Activated CD8-positive, alpha-beta memory T cell treated with anti-CD3 and anti-CD28 coated beads for 48 hours (primary cell): ENCODE data around the gene PDK2.

Source experiments
- DNase-seq, 3 experiments: peaks; one replicate each; pipeline ENCODE4 v3.0.0-alpha.2; 2020; ENCODE audit warnings: low read depth in 2 of 3, low spot score in 2 of 3

The PDK2 gene

DNA sequence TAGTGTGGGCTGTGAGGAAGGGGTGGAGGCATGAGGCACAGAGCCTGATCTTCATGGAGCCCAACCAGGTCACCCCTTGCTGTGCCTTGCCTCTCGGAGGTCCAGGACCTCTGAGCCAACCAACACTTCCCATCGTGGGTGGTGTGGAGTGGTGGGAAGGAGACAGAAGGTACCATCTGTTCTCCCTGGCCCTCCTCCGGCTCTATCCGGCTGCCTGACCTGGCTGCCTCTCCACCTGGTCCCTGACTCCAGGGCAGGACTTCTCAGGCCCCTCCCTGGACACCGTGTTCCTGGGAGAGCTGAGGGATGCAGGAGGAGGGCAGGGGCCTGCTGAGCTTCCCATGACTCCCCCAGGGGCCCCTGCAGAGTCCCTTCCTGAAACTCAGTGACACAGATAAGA, 3.9 kb downstream of the PDK2 start:
- DNase-seq: no peak

DNA sequence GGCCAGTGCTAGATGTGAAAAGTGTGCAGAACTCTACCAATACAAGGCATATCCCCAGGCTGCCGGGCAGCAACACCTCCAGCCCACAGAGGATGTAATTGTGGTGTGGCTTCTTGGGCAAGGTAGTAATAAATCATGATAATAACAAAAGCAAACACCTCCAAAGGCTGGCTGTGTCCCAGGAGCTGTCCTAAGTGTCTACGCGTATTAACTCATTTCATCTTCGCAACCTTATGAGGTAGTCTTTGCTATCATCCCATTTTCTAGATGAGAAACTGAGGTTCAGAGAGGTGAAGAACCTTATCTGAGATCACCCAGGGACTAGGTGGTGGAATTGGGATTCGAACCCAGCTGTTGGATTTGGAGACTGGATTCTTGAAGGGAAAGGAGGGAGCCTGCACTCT, 5.3 kb downstream of the PDK2 start:
- DNase-seq: no peak

DNA sequence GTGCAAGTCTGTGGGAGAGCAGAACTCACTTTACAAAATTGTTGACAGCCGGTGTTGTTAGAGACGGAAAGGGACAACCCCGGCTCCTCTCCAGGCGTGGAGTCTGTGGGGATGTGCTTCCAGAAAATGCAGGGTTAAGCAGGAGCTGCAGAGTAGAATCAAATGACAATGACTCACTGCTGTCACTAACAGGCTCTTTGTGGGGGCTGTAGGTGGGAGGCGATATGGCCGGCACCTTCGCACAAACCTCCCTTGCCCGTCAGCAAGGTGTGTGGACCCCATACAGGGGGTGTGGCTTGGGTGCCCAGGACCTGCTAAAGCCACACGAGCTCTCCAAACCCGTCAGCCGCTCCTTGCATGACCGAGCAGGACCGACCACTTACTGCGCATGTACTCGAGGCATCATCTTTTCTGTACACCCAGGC, 5.8 kb downstream of the PDK2 start:
- DNase-seq: no peak

DNA sequence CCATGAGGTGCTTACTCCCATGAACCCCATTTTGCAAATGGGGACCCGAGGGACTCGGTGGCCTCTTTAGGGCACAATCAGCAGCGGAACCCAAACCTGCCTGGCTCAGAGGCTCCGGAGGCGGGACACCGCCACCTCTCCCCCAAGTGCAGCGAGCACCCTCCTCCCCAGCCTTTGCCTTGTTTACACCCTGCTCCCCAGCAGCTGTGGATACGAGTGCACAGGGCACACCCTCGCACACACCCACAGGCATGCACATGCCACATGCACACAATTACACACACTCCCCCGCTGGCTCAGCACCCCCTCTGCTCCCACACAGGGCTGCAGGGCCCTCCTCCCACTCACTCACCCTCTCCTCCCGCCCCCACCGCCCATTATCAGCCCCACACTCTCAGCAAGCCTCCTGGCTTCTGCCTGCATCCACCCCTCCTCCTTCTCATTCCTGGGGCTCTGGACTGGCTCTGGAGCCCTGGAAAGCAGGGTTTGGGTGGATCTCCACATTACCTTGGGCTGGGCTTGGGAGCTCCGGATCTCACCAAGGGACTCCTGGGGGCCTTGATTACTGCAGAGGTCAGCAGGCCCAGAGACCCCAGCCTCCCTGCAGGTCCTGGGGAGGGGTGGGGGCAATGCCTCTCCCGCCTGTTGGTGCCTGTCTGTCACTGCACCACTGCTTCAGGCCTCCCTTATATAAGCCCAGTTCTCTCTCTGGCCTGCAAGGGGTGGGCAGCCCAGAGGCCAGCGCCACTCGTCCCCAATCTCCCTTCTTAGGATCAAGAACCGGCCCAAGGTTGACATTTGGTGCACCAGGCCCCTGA, 6.4 kb downstream of the PDK2 start:
- DNase-seq: no peak

DNA sequence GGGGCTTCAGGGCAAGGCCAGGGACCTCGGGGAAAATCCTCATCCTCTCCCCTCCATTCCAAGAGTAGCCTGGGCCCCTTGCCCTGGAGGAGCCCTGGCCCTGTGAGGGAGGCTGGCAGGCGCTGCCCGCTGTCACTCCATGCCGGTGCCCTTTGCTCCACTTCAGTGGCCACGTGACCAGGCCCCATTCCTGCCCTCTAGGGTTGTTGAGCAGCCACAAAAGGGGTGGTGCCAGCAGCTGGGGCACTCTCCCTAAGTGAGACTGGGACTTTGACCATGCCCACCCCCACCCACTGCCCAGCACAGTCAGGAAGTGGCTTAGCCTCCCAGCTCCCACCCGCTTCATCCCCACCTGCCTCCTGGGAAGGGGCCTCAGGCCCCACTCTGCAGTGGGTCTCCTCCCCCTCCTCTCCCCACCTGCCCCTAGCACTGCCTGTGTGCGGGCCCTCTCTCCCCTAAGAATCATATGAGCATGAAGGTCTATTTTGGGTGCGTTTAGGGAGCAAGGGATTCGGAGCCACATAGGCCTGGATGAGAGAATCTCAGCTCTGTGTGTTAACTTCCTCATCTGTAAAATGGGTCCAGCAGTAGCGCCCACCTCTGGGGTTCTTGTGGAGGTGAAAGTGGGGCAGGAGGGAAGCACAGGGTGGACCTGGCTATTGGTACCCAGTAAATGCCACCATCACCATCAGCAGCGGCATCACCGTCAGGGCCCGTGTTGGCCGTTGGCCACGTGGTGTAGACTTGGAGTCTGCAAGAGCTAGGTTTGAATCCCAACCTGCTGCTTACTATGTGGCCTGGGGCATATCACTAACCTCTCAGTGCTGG, 7.2 kb downstream of the PDK2 start:
- DNase-seq: no peak

DNA sequence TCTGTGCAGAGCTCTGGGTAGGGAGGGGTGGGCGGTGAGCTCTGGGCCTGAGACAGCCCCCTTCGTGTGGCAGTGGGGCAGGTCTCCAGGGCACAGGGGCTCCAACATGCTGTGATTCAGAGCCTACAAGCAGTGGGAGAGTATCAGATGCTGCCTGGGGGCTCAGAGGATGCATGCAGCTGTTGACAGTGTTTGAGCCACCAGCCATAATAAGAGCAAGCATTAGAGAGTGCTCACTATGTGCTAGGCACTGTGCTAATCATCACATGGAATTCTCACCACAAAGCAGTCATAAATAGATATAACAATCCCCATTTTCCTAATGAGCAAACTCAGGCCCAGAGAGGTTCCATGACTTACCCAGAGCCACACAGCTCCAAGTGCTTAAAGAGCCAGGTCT, 8.1 kb downstream of the PDK2 start:
- DNase-seq: no peak

- no peak for DNase-seq
Measured at GRCh38 chr17:50103941-50104340, 8.8 kb downstream of the PDK2 start.

GRCh38 chr17:50105811-50106210, 10.7 kb downstream of the PDK2 start:
- no peak for DNase-seq

- no peak for DNase-seq
Measured at GRCh38 chr17:50106393-50107131, 11.4 kb downstream of the PDK2 start.

DNA sequence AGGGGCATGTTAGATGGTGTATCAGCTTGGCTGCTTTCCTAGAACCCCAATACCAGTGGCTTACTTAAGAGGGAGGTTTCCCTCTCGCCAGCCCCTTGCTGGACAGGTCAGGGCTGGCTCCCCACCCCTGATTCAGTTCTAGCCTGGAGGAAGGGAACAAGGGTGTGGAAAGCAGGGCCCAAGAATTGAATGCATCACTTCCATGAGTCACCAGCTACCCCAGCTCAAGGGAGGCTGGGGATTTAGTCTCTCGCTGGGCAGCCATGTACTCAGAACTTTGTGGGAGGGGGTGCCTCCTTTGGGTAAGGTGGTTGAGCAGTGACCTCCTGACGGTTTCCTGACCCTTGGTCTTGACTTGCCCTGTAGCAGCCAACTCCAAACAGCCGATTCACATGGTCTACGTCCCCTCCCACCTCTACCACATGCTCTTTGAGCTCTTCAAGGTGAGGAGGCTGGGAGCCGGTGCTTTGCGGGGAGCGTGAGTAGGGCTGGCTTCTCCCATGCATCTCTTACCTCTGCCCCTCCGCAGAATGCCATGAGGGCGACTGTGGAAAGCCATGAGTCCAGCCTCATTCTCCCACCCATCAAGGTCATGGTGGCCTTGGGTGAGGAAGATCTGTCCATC, 12.8 kb downstream of the PDK2 start:
- no peak for DNase-seq

GRCh38 chr17:50108556-50108955, 13.4 kb downstream of the PDK2 start:
- no peak for DNase-seq

- no peak for DNase-seq
Measured at GRCh38 chr17:50109207-50109606, 14.1 kb downstream of the PDK2 start.

GRCh38 chr17:50109785-50110184, 14.6 kb downstream of the PDK2 start:
- no peak for DNase-seq

GRCh38 chr17:50110591-50111349, 15.6 kb downstream of the PDK2 start:
- DNase-seq: no peak

- DNase-seq: no peak
Measured at GRCh38 chr17:50111673-50112655, 16.8 kb downstream of the PDK2 start.

- no peak for DNase-seq
Measured at GRCh38 chr17:50112694-50113093, 17.5 kb downstream of the PDK2 start.

- no peak for DNase-seq
Measured at GRCh38 chr17:50113624-50114320, 18.6 kb downstream of the PDK2 start.

GRCh38 chr17:50114401-50114800, 19.2 kb downstream of the PDK2 start:
- DNase-seq: no peak
